ENCODE data around the gene ICOS.

The ICOS gene

DNA sequence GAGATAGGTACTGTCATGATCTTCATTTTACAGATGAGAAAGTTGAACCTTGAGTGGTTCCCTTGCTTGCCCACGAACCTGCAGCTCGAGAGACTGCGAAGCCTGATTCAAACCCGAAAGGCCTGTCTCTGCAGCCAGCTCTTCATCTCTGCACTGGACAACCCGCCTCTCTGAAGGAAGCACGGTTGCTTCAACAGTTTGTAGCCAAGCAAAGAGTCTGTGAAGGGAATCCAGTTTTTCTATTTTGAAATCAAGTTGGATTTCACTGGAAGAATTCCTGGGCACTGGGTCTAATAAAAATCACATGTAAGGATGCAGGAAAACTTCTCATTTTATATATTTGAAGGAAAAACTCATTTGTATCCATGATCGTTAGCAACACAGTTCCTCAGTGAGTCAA, 21.3 kb upstream of the ICOS start:
- no peaks in the 10 kb centered on the region for H3K9me3 ChIP-seq (ENCODE audit: insufficient read depth, low read depth, low read length)
- no peaks in the 10 kb centered on the region for H3K4me1 ChIP-seq (ENCODE audit: insufficient read depth, low read length, poor library complexity, severe bottlenecking)
- H4K20me1 ChIP-seq (ENCODE audit: insufficient read depth, low read length, poor library complexity, severe bottlenecking), result no peaks in the 10 kb centered on the region
- no peak overlapping the region for H3K9ac ChIP-seq (ENCODE audit: low read depth, low read length, poor library complexity, severe bottlenecking)
- H3K4me2 ChIP-seq (ENCODE audit: low read depth, low read length, poor library complexity, severe bottlenecking), result no peak overlapping the region
- no peaks in the 10 kb centered on the region for H3K79me2 ChIP-seq (ENCODE audit: insufficient read depth, low read length)
- H3K36me3 ChIP-seq (ENCODE audit: insufficient read depth, low read length), result no peaks in the 10 kb centered on the region
- H3K9me2 ChIP-seq (replicated peaks; ENCODE audit: low read depth, low read length), result no peaks in the 10 kb centered on the region
- TF ChIP-seq EZH2phosphoT487 (IDR thresholded peaks at IDR 0.05; ENCODE audit: borderline replicate concordance), result no peak
- TF ChIP-seq, protein P1, sequence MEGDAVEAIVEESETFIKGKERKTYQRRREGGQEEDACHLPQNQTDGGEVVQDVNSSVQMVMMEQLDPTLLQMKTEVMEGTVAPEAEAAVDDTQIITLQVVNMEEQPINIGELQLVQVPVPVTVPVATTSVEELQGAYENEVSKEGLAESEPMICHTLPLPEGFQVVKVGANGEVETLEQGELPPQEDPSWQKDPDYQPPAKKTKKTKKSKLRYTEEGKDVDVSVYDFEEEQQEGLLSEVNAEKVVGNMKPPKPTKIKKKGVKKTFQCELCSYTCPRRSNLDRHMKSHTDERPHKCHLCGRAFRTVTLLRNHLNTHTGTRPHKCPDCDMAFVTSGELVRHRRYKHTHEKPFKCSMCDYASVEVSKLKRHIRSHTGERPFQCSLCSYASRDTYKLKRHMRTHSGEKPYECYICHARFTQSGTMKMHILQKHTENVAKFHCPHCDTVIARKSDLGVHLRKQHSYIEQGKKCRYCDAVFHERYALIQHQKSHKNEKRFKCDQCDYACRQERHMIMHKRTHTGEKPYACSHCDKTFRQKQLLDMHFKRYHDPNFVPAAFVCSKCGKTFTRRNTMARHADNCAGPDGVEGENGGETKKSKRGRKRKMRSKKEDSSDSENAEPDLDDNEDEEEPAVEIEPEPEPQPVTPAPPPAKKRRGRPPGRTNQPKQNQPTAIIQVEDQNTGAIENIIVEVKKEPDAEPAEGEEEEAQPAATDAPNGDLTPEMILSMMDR (conservative IDR thresholded peaks at IDR 0.05; ENCODE audit: low read length), result no peak
- H3K27me3 ChIP-seq (ENCODE audit: insufficient read depth, low read length, poor library complexity, severe bottlenecking), result no peaks in the 10 kb centered on the region
- H2AFZ ChIP-seq (ENCODE audit: low read length), result no peak overlapping the region; the same call in 1 of the 2 replicates
- H3K4me3 ChIP-seq (ENCODE audit: low read length, poor library complexity, severe bottlenecking), result no peak overlapping the region
- H3F3A ChIP-seq (ENCODE audit: low read depth), result no peaks in the 10 kb centered on the region

DNA sequence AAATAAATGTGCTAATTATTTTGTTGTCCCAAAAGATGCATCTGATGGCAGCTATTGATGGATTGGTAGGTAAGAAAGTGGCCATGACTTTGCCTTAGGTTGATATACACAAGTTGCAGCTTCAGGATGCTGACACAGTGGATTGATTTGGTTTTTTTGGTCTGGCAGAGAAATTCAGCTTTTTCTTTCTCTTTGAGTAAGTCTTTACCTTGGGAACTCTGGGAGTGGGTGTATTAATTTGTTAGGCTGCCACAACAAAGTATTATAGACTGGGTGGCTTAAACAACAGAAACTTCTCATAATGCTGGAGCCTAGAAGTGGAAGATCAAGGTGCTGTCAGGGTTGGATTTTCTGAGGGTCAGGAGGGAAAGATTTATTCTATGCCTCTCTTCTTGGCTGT, 19.8 kb upstream of the ICOS start:
- H4K20me1 ChIP-seq (ENCODE audit: insufficient read depth, low read length, poor library complexity, severe bottlenecking), result no peaks in the 10 kb centered on the region
- H3K9ac ChIP-seq (ENCODE audit: low read depth, low read length, poor library complexity, severe bottlenecking), result no peak overlapping the region
- no peaks in the 10 kb centered on the region for H3K79me2 ChIP-seq (ENCODE audit: insufficient read depth, low read length)
- no peaks in the 10 kb centered on the region for H3K27me3 ChIP-seq (ENCODE audit: insufficient read depth, low read length, poor library complexity, severe bottlenecking)
- no peaks in the 10 kb centered on the region for H3K36me3 ChIP-seq (ENCODE audit: insufficient read depth, low read length)
- H2AFZ ChIP-seq (ENCODE audit: low read length), result no peak overlapping the region
- H3K9me3 ChIP-seq (ENCODE audit: insufficient read depth, low read depth, low read length), result no peaks in the 10 kb centered on the region
- no peak overlapping the region for H3K4me2 ChIP-seq (ENCODE audit: low read depth, low read length, poor library complexity, severe bottlenecking)
- H3K4me3 ChIP-seq (ENCODE audit: low read length, poor library complexity, severe bottlenecking), result no peak overlapping the region
- no peak for TF ChIP-seq EZH2phosphoT487 (IDR thresholded peaks at IDR 0.05; ENCODE audit: borderline replicate concordance)
- no peaks in the 10 kb centered on the region for H3F3A ChIP-seq (ENCODE audit: low read depth)
- H3K9me2 ChIP-seq (replicated peaks; ENCODE audit: low read depth, low read length), result no peaks in the 10 kb centered on the region
- no peaks in the 10 kb centered on the region for H3K4me1 ChIP-seq (ENCODE audit: insufficient read depth, low read length, poor library complexity, severe bottlenecking)

DNA sequence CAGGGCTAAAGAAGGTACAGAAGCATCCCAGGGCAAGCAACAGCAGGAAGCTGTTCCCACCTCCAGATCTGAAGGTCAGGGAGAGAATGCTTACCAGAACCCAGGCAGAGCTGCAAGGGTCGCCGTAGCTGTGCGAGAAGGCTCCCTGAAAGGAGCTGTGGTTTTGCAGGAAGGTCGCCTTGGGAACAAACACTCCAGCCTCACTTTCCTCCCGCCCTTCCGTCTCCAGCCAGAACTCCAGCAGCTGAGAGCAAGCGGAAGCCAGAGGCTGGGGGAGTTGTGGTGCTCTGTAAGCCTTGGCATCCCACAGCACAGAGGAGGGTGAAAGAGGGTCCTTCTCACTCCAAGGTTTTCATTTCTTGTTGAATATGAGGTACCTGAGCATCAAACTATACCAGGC, 18.3 kb upstream of the ICOS start:
- H3K4me3 ChIP-seq (ENCODE audit: low read length, poor library complexity, severe bottlenecking), result no peak overlapping the region
- H3K4me1 ChIP-seq (ENCODE audit: insufficient read depth, low read length, poor library complexity, severe bottlenecking), result no peaks in the 10 kb centered on the region
- no peaks in the 10 kb centered on the region for H3K27me3 ChIP-seq (ENCODE audit: insufficient read depth, low read length, poor library complexity, severe bottlenecking)
- no peaks in the 10 kb centered on the region for H4K20me1 ChIP-seq (ENCODE audit: insufficient read depth, low read length, poor library complexity, severe bottlenecking)
- H3K4me2 ChIP-seq (ENCODE audit: low read depth, low read length, poor library complexity, severe bottlenecking), result no peak overlapping the region
- H3K36me3 ChIP-seq (ENCODE audit: insufficient read depth, low read length), result no peaks in the 10 kb centered on the region
- H3K9ac ChIP-seq (ENCODE audit: low read depth, low read length, poor library complexity, severe bottlenecking), result no peak overlapping the region
- TF ChIP-seq EZH2phosphoT487 (IDR thresholded peaks at IDR 0.05; ENCODE audit: borderline replicate concordance), result no peak
- TF ChIP-seq, protein P1 (conservative IDR thresholded peaks at IDR 0.05; ENCODE audit: low read length), result no peak
- no peaks in the 10 kb centered on the region for H3F3A ChIP-seq (ENCODE audit: low read depth)
- H3K79me2 ChIP-seq (ENCODE audit: insufficient read depth, low read length), result no peaks in the 10 kb centered on the region
- no peaks in the 10 kb centered on the region for H3K9me2 ChIP-seq (replicated peaks; ENCODE audit: low read depth, low read length)
- no peak overlapping the region for H2AFZ ChIP-seq (ENCODE audit: low read length)
- H3K9me3 ChIP-seq (ENCODE audit: insufficient read depth, low read depth, low read length), result no peaks in the 10 kb centered on the region

DNA sequence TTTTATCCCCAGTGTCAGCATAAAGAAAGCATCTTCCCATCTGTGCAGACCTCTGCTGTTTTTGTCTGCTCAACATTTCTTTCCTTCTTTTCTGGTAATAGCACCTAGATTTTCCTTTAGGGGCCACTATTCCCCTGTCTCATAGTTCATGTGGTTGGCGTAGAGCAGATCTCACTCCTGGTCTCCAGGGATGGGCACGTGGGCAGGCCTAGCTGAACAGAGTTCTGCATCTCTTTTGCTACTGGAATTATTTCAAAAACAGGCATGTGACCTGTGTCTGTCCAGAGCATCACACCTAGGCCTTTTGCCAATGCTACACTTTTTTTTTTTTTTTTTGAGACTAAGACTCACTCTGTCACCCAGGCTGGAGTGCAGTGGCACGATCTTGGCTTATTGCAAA, 17.7 kb upstream of the ICOS start:
- no peak overlapping the region for H3K4me2 ChIP-seq (ENCODE audit: low read depth, low read length, poor library complexity, severe bottlenecking)
- H4K20me1 ChIP-seq (ENCODE audit: insufficient read depth, low read length, poor library complexity, severe bottlenecking), result no peaks in the 10 kb centered on the region
- no peaks in the 10 kb centered on the region for H3K27me3 ChIP-seq (ENCODE audit: insufficient read depth, low read length, poor library complexity, severe bottlenecking)

More for the DNA sequence above, 17.7 kb upstream of the ICOS start:
- Histone ChIP-seq H2AFZ (ENCODE audit: low read length) (no peak overlapping the region), H3K9me2 (replicated peaks; ENCODE audit: low read depth, low read length) (no peaks in the 10 kb centered on the region), H3K79me2 (ENCODE audit: insufficient read depth, low read length) (no peaks in the 10 kb centered on the region), H3K36me3 (ENCODE audit: insufficient read depth, low read length) (no peaks in the 10 kb centered on the region), H3K9me3 (ENCODE audit: insufficient read depth, low read depth, low read length) (no peaks in the 10 kb centered on the region), H3K4me3 (ENCODE audit: low read length, poor library complexity, severe bottlenecking) (no peak overlapping the region), H3K4me1 (ENCODE audit: insufficient read depth, low read length, poor library complexity, severe bottlenecking) (no peaks in the 10 kb centered on the region), H3K9ac (ENCODE audit: low read depth, low read length, poor library complexity, severe bottlenecking) (no peak overlapping the region), H3F3A (ENCODE audit: low read depth) (no peaks in the 10 kb centered on the region)
- TF ChIP-seq EZH2phosphoT487 (IDR thresholded peaks at IDR 0.05; ENCODE audit: borderline replicate concordance), result no peak
- TF ChIP-seq, protein P1 (conservative IDR thresholded peaks at IDR 0.05; ENCODE audit: low read length), result no peak
